Ramos (cell line): ENCODE data around the gene SFTA2.
"Not testable (repeated sequence)": the region's sequence is repeated elsewhere in the genome, so short reads cannot be mapped to it uniquely, and the experiment has no call there.

Experiments used
- in situ Hi-C: fragments of 300-500 bp; cut with MboI; formaldehyde crosslinking; loops from one replicate; pipeline ENCODE4 v1.14.3; 2022; ENCODE audit warnings: low sequenced_read_pairs; ENCODE audit not compliant: unreplicated experiment

The SFTA2 gene

GRCh38 chr6:30914854-30915590, 16.9 kb downstream of the SFTA2 start:
- in situ Hi-C loops: no loop called here

GRCh38 chr6:30914076-30914853, 17.7 kb downstream of the SFTA2 start, which contains the start of gene VARS2:
VARS2 (plus strand) TSS chr6:30914238; CDS start chr6:30914837, 599 bp downstream.
- in situ Hi-C loops: no loop called here

- in situ Hi-C loops: no loop called here
These were observed 18.3 kb downstream of the SFTA2 start for GRCh38 chr6:30913721-30914075.

- in situ Hi-C loops: no loop called here
These were observed 19.0 kb downstream of the SFTA2 start for GRCh38 chr6:30912746-30913520.

- in situ Hi-C loops: not testable (repeated sequence)
These were observed 21.5 kb downstream of the SFTA2 start for GRCh38 chr6:30910473-30910872.

- in situ Hi-C loops: no loop called here
These were observed 23.3 kb downstream of the SFTA2 start for GRCh38 chr6:30908700-30909099.

- in situ Hi-C loops: no loop called here
These were observed 24.0 kb downstream of the SFTA2 start, which contains the start of gene GTF2H4 for GRCh38 chr6:30907758-30908591. GTF2H4 (plus strand) TSS chr6:30908207.

GRCh38 chr6:30907290-30907757, 24.6 kb downstream of the SFTA2 start:
- in situ Hi-C loops: not testable (repeated sequence)

GRCh38 chr6:30903236-30903635, 28.7 kb downstream of the SFTA2 start:
- in situ Hi-C loops: no loop called here

GRCh38 chr6:30902709-30903108, 29.3 kb downstream of the SFTA2 start:
- in situ Hi-C loops: no loop called here

GRCh38 chr6:30902196-30902595, 29.8 kb downstream of the SFTA2 start:
- in situ Hi-C loops: not testable (repeated sequence)

GRCh38 chr6:30901436-30901835, 30.5 kb downstream of the SFTA2 start:
- in situ Hi-C loops: no loop called here

GRCh38 chr6:30900863-30901417, 31.0 kb downstream of the SFTA2 start:
- in situ Hi-C loops: no loop called here

- in situ Hi-C loops: no loop called here
These were observed 33.1 kb downstream of the SFTA2 start for GRCh38 chr6:30898750-30899360.

GRCh38 chr6:30897882-30898281, 34.1 kb downstream of the SFTA2 start:
- in situ Hi-C loops: no loop called here

GRCh38 chr6:30896541-30896940, 35.4 kb downstream of the SFTA2 start:
- in situ Hi-C loops: no loop called here

GRCh38 chr6:30895343-30895742, 36.6 kb downstream of the SFTA2 start:
- in situ Hi-C loops: no loop called here

GRCh38 chr6:30894935-30895334, 37.0 kb downstream of the SFTA2 start:
- in situ Hi-C loops: no loop called here

- in situ Hi-C loops: no loop called here
These were observed 37.6 kb downstream of the SFTA2 start for GRCh38 chr6:30894381-30894780.
